ENCODE measurements around the gene ABHD16A.
"Not testable (repeated sequence)": the region's sequence is repeated elsewhere in the genome, so short reads cannot be mapped to it uniquely, and the experiment has no call there.

Gene ABHD16A

DNA sequence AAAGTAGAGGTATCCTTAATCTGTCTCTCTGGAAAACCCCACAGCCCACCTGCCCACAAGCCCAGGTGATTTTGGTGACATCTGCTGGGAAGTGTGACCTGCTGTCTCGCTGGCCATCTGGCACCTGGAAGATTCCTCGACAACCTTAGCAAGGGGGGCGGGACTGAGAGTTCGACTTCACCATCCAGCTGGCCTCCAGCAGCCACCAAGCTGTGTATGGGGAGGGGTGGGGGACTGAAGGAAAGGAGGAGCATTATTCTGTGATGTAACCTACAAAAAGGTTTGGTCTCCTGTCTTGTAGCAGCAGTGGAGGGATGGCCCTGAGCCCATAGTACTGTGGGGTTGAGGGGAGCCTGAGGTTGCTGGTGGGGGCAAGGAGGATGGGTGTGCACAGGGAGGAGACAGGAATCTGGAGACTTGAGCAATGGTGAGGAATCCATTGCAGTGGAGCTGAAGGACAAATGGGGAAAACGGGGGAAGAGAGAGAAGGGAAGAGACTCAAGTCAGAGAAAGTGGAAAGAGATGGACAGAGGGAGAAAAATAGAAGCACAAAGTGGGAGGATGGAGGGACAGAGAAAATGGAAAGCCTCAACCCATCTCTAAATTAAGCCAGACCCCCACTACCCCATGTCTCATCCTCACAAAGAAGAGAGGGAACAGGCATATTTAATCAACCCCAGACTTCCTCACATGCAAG lies 7.5 kb upstream of the ABHD16A start:
- TF ChIP-seq ZFX (IDR thresholded peaks at IDR 0.05), result no peak
- TF ChIP-seq, protein P1, sequence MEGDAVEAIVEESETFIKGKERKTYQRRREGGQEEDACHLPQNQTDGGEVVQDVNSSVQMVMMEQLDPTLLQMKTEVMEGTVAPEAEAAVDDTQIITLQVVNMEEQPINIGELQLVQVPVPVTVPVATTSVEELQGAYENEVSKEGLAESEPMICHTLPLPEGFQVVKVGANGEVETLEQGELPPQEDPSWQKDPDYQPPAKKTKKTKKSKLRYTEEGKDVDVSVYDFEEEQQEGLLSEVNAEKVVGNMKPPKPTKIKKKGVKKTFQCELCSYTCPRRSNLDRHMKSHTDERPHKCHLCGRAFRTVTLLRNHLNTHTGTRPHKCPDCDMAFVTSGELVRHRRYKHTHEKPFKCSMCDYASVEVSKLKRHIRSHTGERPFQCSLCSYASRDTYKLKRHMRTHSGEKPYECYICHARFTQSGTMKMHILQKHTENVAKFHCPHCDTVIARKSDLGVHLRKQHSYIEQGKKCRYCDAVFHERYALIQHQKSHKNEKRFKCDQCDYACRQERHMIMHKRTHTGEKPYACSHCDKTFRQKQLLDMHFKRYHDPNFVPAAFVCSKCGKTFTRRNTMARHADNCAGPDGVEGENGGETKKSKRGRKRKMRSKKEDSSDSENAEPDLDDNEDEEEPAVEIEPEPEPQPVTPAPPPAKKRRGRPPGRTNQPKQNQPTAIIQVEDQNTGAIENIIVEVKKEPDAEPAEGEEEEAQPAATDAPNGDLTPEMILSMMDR (conservative IDR thresholded peaks at IDR 0.05), result no peak
- no peak overlapping the region for H3K27ac ChIP-seq

DNA sequence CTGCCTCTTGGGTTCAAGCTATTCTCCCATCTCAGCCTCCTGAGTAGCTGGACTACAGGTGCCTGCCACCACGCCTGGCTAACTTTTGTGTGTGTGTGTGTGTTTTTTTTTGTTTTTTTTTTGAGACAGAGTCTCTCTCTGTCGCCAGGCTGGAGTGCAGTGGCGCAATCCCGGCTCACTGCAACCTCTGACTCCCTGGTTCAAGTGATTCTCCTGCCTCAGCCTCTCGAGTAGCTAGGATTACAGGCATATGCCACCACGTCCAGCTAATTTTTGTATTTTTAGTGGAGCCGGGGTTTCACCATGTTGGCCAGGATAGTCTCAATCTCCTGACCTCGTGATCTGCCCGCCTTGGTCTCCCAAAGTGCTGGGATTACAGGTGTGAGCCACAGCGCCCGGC lies 6.0 kb upstream of the ABHD16A start:
- H3K27ac ChIP-seq, result not testable (repeated sequence)

- TF ChIP-seq ZFX (IDR thresholded peaks at IDR 0.05), result no peak
- TF ChIP-seq, protein P1 (conservative IDR thresholded peaks at IDR 0.05), result no peak
Observed at GRCh38 chr6:31708224-31708623, 5.1 kb upstream of the ABHD16A start.

DNA sequence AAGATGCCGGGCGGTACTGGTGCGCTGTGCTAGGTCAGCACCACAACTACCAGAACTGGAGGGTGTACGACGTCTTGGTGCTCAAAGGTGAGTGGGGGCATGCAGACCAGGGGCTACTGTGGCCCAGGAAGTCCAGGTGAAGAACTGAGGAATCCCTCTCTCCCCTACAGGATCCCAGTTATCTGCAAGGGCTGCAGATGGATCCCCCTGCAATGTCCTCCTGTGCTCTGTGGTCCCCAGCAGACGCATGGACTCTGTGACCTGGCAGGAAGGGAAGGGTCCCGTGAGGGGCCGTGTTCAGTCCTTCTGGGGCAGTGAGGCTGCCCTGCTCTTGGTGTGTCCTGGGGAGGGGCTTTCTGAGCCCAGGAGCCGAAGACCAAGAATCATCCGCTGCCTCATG lies 4.6 kb upstream of the ABHD16A start:
- H3K27ac ChIP-seq, result no peak overlapping the region
- no peak for TF ChIP-seq ZFX (IDR thresholded peaks at IDR 0.05)
- TF ChIP-seq, protein P1 (conservative IDR thresholded peaks at IDR 0.05), result no peak

More at GRCh38 chr6:31708224-31708623, 5.1 kb upstream of the ABHD16A start:
- H3K27ac ChIP-seq, result no peak overlapping the region

DNA sequence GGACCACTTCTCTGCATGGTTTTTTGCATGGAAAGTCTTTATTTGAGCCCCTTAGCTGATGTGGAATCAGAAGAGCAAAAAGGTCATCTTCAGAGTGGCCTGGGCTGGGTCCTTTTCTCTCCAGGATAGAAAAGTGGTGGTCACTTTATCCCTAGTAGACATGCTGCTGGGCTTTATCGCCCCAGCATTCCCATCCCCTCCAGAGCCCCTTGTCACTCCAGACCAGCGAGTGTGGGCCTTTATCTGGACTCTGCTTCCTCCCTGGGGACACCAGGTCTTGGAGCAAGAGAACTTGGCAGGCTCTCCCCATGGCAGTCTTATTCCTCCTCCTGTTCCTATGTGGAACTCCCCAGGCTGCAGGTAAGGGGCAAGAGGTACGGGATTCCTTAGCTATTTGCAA lies 3.5 kb upstream of the ABHD16A start, which contains the start of gene LY6G6F:
LY6G6F (plus strand) TSS at position 268 of the 400 bp plus-strand sequence; CDS start at position 309, 41 bp downstream.
- TF ChIP-seq, protein P1 (conservative IDR thresholded peaks at IDR 0.05), result no peak
- no peak for TF ChIP-seq ZFX (IDR thresholded peaks at IDR 0.05)

DNA sequence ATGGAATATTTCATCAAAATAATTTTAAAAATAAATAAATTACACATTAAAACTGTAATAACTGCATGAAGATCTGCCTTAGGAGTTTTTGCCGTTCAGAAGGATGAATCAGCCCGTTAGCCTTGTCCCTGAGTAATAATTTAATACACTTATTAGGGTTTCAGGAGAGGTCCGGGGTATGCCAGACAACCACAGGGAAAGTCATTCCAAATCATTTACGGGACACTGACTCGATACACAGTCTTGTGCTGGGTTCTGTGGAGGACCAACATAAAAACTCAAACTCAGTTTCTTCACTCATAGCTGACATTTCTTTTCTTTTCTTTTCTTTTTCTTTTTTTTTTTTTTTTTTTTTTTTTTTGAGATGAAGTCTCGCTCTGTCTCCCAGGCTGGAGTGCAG lies 2.8 kb upstream of the ABHD16A start:
- TF ChIP-seq, protein P1 (conservative IDR thresholded peaks at IDR 0.05), result no peak
- no peak for TF ChIP-seq ZFX (IDR thresholded peaks at IDR 0.05)
- no peak overlapping the region for H3K27ac ChIP-seq

More for the DNA sequence above, 3.5 kb upstream of the ABHD16A start, which contains the start of gene LY6G6F:
- H3K27ac ChIP-seq, result no peak within 1 kb of the TSS

- TF ChIP-seq, protein P1 (conservative IDR thresholded peaks at IDR 0.05), result no peak
- no peak for TF ChIP-seq ZFX (IDR thresholded peaks at IDR 0.05)
- peak overlapping the region; percentile 75 for H3K27ac ChIP-seq
Observed at GRCh38 chr6:31702405-31702818, 712 bp downstream of the ABHD16A start.
